CD4-positive, CD25-positive, alpha-beta regulatory T cell (primary cell): ENCODE data around the gene TEX51. TPM values are rescaled to one million over a fixed set of nuclear protein-coding genes. Genes with fewer than 3 reads are reported as not detected.

Experiments
- ATAC-seq, 2 donors: fragments of 150-1000 bp; cut with Tn5 transposase; one replicate each; pipeline ENCODE4 v1.10.0; 2021; ENCODE audit warnings: low read depth in 2 of 2, moderate number of reproducible peaks in 2 of 2, moderate library complexity in 1 of 2
- DNase-seq, 3 donors: peaks; one replicate each; pipeline versions ENCODE4 v3.0.0 to v3.0.0-alpha.2; 2012 to 2022; ENCODE audit warnings: mixed read lengths in 1 of 3
- H3K27ac ChIP-seq: one replicate; pipeline ENCODE4 v1.7.0; 2013; ENCODE audit warnings: mild to moderate bottlenecking, low read length; ENCODE audit not compliant: insufficient read depth, poor library complexity, severe bottlenecking
- H3K27me3 ChIP-seq: one replicate; pipeline ENCODE4 v1.7.0; 2013; ENCODE audit warnings: low read length; ENCODE audit not compliant: control insufficient read depth, insufficient read depth
- H3K36me3 ChIP-seq: one replicate; pipeline ENCODE4 v1.7.0; 2013; ENCODE audit warnings: mild to moderate bottlenecking, low read length, moderate library complexity; ENCODE audit not compliant: control insufficient read depth, insufficient read depth
- H3K4me1 ChIP-seq: 2 replicates; pipeline ENCODE4 v1.7.0; 2013; ENCODE audit warnings: mild to moderate bottlenecking, low read length; ENCODE audit not compliant: insufficient read depth, control insufficient read depth, poor library complexity, severe bottlenecking
- H3K4me3 ChIP-seq: one replicate; pipeline ENCODE4 v1.7.0; 2013; ENCODE audit warnings: low read depth, mild to moderate bottlenecking, low read length, moderate library complexity
- H3K9me3 ChIP-seq, 2 experiments: 1 replicate in 1 of 2; 2 replicates in 1 of 2; pipeline ENCODE4 v1.7.0; 2013; ENCODE audit warnings: low read length in 2 of 2, mild to moderate bottlenecking in 1 of 2, moderate library complexity in 1 of 2; ENCODE audit not compliant: control insufficient read depth in 2 of 2
- H3K27ac Mint-ChIP-seq, 3 donors: one replicate each; pipeline ENCODE4 v1.8.0; 2020 to 2022; ENCODE audit warnings: mild to moderate bottlenecking in 3 of 3, mixed read lengths in 3 of 3, moderate library complexity in 2 of 3
- H3K27me3 Mint-ChIP-seq: one replicate; pipeline ENCODE4 v1.8.0; 2022; ENCODE audit warnings: mild to moderate bottlenecking, mixed read lengths
- H3K36me3 Mint-ChIP-seq: one replicate; pipeline ENCODE4 v1.8.0; 2020; ENCODE audit warnings: mixed read lengths
- H3K4me1 Mint-ChIP-seq, 4 donors: one replicate each; pipeline ENCODE4 v1.8.0; 2020 to 2022; ENCODE audit warnings: mixed read lengths in 4 of 4, mild to moderate bottlenecking in 1 of 4
- H3K4me3 Mint-ChIP-seq, 4 donors: one replicate each; pipeline ENCODE4 v1.8.0; 2020 to 2022; ENCODE audit warnings: mild to moderate bottlenecking in 4 of 4, mixed read lengths in 4 of 4, moderate library complexity in 3 of 4
- H3K9me3 Mint-ChIP-seq, 7 donors: one replicate each; pipeline ENCODE4 v1.8.0; 2020 to 2022; ENCODE audit warnings: mixed read lengths in 7 of 7, mild to moderate bottlenecking in 3 of 7, moderate library complexity in 2 of 7
- polyA plus RNA-seq, 4 donors: library from polyadenylated mRNA; unstranded; fragments of 300-500 nt; fragmentation: Illumina TruSeq; gene quantifications; one replicate each; pipeline ENCODE4 v1.2.3, GENCODE V29; 2021
- total RNA-seq: library from RNA; stranded (reverse); gene quantifications from one replicate; pipeline ENCODE4 v1.2.3, GENCODE V29; 2022

Gene TEX51
- total and polyA plus RNA-seq, 5 donors from 2014 or later: not detected

DNA sequence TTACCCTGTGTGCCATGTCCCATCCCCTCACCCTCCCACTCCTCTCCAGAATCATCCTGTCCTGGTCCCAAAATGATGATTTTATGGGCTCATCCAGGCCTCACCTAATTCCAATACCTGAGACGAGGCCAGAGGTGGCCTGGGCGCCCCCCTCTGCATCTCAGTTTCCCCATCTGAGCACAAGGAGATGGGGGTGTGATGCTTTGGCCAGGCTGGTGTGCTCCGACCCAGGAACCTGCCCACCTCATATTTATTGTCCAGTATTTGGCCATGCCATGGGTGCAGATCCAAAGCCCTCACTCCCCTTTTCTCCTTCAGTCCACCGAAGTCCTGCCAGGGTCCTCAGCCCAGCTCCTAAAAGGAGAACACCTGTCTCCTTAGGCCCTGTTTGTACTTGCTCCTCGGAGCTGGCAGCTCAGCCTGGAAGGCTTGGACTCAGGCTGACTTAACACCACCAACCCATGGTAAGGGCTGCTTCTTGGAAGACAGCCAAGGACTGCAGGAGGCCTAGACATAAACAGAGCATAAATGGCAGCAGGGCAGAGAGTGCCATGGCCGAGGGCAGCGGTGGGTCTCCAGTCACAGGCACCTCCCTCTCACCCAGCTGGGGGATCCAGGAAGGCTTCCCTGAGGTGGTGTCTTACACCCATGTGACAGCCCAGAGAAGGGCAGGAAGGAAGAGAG is 3.6 kb downstream of the TEX51 start:
- H3K4me1 ChIP-seq: no peaks in the 10 kb centered on the region
- H3K9me3 Mint-ChIP-seq: peaks cover 0 to 9% (median 2%) of the 10 kb centered on the region in 7 donors
- no peak for ATAC-seq
- H3K9me3 ChIP-seq: no peaks in the 10 kb centered on the region
- H3K27me3 Mint-ChIP-seq: peaks cover 5% of the 10 kb centered on the region
- no peaks in the 10 kb centered on the region for H3K4me1 Mint-ChIP-seq
- no peaks in the 10 kb centered on the region for H3K36me3 ChIP-seq
- no peak overlapping the region for H3K4me3 ChIP-seq
- no peak overlapping the region for H3K27ac Mint-ChIP-seq
- H3K4me3 Mint-ChIP-seq: peak overlapping the region in 1 of 4 donors; percentile 39
- no peaks in the 10 kb centered on the region for H3K36me3 Mint-ChIP-seq
- DNase-seq: no peak
- no peak overlapping the region for H3K27ac ChIP-seq
- H3K27me3 ChIP-seq: no peaks in the 10 kb centered on the region

DNA sequence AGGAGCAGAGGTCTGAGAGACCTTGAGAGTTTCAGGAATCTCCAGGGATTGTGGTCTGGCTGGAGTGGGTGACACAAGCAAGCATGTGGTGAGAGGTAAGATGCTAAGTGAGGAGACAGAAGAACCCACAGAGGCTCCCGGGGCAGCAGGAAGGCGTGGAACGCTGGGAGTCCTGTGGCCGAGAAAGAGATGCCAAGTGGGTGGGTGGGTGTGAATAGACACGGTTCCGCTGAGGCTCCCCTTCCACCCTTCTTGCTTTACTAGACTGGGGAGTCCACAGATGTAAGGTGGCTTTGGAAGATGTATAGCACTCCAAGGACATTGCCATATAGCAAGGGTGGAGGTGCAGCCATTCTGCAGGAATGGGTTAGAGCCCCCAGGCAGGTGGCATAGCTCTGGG is 4.2 kb downstream of the TEX51 start:
- no peaks in the 10 kb centered on the region for H3K27me3 ChIP-seq
- no peaks in the 10 kb centered on the region for H3K36me3 ChIP-seq
- Mint-ChIP-seq H3K9me3 (peaks cover 0 to 9% (median 2%) of the 10 kb centered on the region in 7 donors), H3K4me3 (no peak overlapping the region), H3K27me3 (peaks cover 8% of the 10 kb centered on the region), H3K36me3 (no peaks in the 10 kb centered on the region), H3K27ac (no peak overlapping the region), H3K4me1 (no peaks in the 10 kb centered on the region)
- no peak overlapping the region for H3K4me3 ChIP-seq
- H3K9me3 ChIP-seq: no peaks in the 10 kb centered on the region
- H3K4me1 ChIP-seq: no peaks in the 10 kb centered on the region
- H3K27ac ChIP-seq: no peak overlapping the region
- ATAC-seq: no peak
- no peak for DNase-seq

DNA sequence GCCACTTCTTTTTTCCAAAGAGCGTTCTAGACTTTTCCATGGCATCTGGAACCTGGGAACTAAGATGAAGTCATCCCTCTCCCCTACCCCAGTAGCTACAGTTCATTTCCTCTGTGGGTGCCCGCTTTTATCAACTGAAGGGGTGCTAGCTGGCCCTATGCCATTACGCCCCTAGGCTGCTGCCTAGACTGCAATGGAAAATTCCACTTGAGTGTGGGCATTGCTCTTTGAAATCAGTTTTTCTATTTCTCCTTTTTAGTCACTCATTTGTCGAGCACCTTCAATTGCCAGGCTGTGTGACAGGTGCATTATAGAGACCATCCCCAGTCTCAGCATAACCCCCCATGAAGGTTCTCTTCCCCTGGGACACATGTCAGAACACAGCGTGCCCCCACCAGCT is 7.3 kb downstream of the TEX51 start:
- peaks cover 3% of the 10 kb centered on the region for H3K4me1 ChIP-seq
- H3K9me3 ChIP-seq: no peaks in the 10 kb centered on the region
- H3K27ac ChIP-seq: no peak overlapping the region
- H3K36me3 ChIP-seq: no peaks in the 10 kb centered on the region
- ATAC-seq (no peak), DNase-seq (no peak)
- H3K4me3 ChIP-seq: no peak overlapping the region
- Mint-ChIP-seq H3K27me3 (peaks cover 8% of the 10 kb centered on the region), H3K27ac (no peak overlapping the region), H3K9me3 (peaks cover 0 to 9% (median 0%) of the 10 kb centered on the region in 7 donors), H3K4me3 (no peak overlapping the region), H3K4me1 (no peaks in the 10 kb centered on the region), H3K36me3 (no peaks in the 10 kb centered on the region)
- no peaks in the 10 kb centered on the region for H3K27me3 ChIP-seq

DNA sequence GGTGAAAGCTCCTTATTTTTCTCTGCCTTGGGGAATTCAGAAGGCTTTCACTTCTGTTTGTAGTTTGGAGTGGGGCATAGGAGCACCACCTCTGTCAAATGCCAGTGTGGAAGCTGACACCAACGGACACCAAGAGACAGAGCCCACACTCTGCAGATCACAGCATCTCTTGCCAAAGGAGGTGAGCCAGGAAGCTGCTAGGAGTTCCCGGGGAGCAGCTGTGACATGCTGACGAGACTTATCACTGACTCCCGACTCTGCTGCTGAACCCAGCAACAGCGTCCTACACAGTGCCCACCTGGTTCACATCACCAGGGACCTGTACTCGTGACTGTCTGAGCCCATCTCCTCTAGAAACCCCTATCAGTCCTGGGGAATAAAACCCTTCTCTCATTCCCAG is 8.1 kb downstream of the TEX51 start:
- no peak overlapping the region for H3K27ac ChIP-seq
- Mint-ChIP-seq H3K36me3 (no peaks in the 10 kb centered on the region), H3K27ac (peak overlapping the region in 1 of 3 donors; percentile 22), H3K4me1 (no peaks in the 10 kb centered on the region), H3K9me3 (peaks cover 0 to 9% (median 0%) of the 10 kb centered on the region in 7 donors), H3K4me3 (no peak overlapping the region), H3K27me3 (peaks cover 8% of the 10 kb centered on the region)
- no peak overlapping the region for H3K4me3 ChIP-seq
- H3K9me3 ChIP-seq: no peaks in the 10 kb centered on the region
- H3K4me1 ChIP-seq: peaks cover 3% of the 10 kb centered on the region
- ATAC-seq (no peak), DNase-seq (no peak)
- H3K36me3 ChIP-seq: no peaks in the 10 kb centered on the region
- H3K27me3 ChIP-seq: no peaks in the 10 kb centered on the region

DNA sequence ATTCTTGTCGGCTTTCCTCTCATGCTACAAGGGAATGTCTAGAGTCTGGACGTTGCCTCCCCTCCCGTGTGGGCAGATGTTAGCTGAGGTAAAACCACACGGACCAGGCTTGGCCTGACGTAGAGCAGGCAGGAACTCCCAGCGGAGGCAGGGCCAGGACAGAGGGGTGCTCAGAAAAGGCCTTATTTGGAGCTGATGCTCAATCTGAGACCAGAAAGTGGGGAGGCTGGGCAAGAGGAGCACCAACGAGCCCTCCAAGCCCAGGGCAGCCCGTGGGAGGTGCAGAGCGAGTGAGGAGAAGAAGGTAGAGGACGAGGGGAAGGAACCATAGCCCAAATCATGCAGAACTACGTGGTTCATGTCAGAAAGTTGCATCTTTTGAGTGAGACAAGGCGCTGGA is 9.0 kb downstream of the TEX51 start:
- Histone ChIP-seq H3K36me3 (no peaks in the 10 kb centered on the region), H3K4me3 (no peak overlapping the region), H3K27me3 (no peaks in the 10 kb centered on the region), H3K4me1 (peaks cover 3% of the 10 kb centered on the region), H3K27ac (no peak overlapping the region), H3K9me3 (no peaks in the 10 kb centered on the region)
- Mint-ChIP-seq H3K27me3 (peaks cover 8% of the 10 kb centered on the region), H3K9me3 (peaks cover 0 to 5% (median 0%) of the 10 kb centered on the region in 7 donors), H3K36me3 (no peaks in the 10 kb centered on the region), H3K4me3 (no peak overlapping the region), H3K27ac (peak overlapping the region in 1 of 3 donors; percentile 57), H3K4me1 (no peaks in the 10 kb centered on the region)
- DNase-seq (no peak), ATAC-seq (no peak)

DNA sequence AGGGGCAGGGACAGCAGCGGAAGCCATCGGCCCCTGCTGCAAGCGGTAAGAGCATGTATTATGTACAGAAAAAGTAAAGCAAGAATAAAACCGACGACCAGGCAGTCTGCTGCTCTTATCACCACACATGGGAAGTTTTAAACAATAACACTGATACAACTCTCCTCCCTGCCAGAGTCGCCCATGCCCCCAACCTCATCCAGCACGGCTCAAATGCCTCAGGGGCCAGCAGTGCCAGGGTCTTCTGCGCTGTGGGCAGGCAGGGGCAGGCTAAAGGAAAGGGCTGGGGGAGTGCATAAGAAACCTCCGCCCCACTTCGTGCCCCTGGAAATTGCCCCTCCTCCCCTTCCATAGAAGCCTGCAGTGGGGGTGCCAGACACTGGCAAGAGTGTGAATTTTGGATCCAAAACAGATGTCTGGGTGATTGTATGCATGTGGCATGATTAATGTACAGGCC is 10.1 kb downstream of the TEX51 start:
- Histone ChIP-seq H3K9me3 (no peaks in the 10 kb centered on the region), H3K27ac (no peak overlapping the region), H3K36me3 (no peaks in the 10 kb centered on the region), H3K4me1 (peaks cover 3% of the 10 kb centered on the region), H3K4me3 (no peak overlapping the region), H3K27me3 (no peaks in the 10 kb centered on the region)
- H3K4me1 Mint-ChIP-seq: no peaks in the 10 kb centered on the region
- no peaks in the 10 kb centered on the region for H3K36me3 Mint-ChIP-seq
- H3K4me3 Mint-ChIP-seq: no peak overlapping the region
- DNase-seq: no peak
- ATAC-seq: no peak
- H3K27me3 Mint-ChIP-seq: peaks cover 8% of the 10 kb centered on the region
- no peak overlapping the region for H3K27ac Mint-ChIP-seq
- peaks cover 0 to 5% (median 0%) of the 10 kb centered on the region in 7 donors for H3K9me3 Mint-ChIP-seq

DNA sequence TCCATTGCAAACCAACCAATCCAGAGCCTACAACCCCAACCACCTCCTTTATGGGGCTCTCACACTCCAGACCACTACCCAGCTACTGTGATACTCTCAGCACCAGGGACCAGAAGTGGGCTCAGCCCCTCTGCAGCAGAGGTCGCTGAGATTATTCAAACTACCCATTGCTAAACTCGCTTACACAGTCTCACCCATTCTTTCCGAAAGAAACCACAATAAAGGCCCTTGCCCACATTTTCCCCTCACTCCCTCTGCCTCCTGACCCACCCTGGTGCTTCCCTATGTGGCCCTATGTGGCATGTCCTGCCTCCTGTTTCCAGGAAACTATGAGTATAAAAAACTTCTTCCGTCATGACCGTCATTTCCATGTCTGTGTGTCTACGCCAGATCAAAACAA is 10.7 kb downstream of the TEX51 start:
- Mint-ChIP-seq H3K36me3 (no peaks in the 10 kb centered on the region), H3K4me1 (no peaks in the 10 kb centered on the region), H3K9me3 (peaks cover 0 to 2% (median 0%) of the 10 kb centered on the region in 7 donors), H3K4me3 (no peak overlapping the region), H3K27me3 (peaks cover 8% of the 10 kb centered on the region), H3K27ac (no peak overlapping the region)
- DNase-seq (no peak), ATAC-seq (no peak)
- Histone ChIP-seq H3K4me1 (peaks cover 3% of the 10 kb centered on the region), H3K27me3 (no peaks in the 10 kb centered on the region), H3K9me3 (no peaks in the 10 kb centered on the region), H3K27ac (no peak overlapping the region), H3K36me3 (no peaks in the 10 kb centered on the region), H3K4me3 (no peak overlapping the region)

DNA sequence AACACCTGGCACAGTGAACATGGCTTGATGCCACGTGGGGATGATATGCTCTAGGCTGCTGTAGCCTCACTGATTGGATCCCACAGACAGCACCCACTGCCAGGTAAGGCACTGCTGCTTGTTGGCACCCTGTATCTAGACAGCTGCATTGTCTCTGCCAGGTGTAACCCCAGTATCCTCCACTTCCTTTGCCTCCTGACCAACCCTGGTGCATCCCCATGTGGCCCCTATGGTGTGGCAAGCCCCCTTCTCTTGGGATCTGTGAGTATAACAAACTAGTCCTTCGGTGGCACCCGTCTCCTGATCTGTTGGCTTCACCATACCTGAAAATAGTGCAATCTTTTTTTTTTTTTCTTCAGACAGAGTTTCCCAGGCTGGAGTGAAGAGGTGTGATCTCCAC is 11.1 kb downstream of the TEX51 start:
- peaks cover 0 to 2% (median 0%) of the 10 kb centered on the region in 7 donors for H3K9me3 Mint-ChIP-seq
- no peaks in the 10 kb centered on the region for H3K4me1 Mint-ChIP-seq
- H3K27me3 ChIP-seq: no peaks in the 10 kb centered on the region
- DNase-seq: no peak
- H3K27ac ChIP-seq: no peak overlapping the region
- H3K4me3 ChIP-seq: no peak overlapping the region
- H3K27me3 Mint-ChIP-seq: peaks cover 8% of the 10 kb centered on the region
- H3K36me3 ChIP-seq: no peaks in the 10 kb centered on the region
- peaks cover 3% of the 10 kb centered on the region for H3K4me1 ChIP-seq
- no peak overlapping the region for H3K27ac Mint-ChIP-seq
- ATAC-seq: no peak
- no peak overlapping the region for H3K4me3 Mint-ChIP-seq
- H3K36me3 Mint-ChIP-seq: no peaks in the 10 kb centered on the region
- H3K9me3 ChIP-seq: no peaks in the 10 kb centered on the region
